DND-41 (cell line): ENCODE measurements around the gene MDK.

ENCODE experiments used
- ATAC-seq: fragments of 200-7000 bp; cut with Tn5 transposase; 3 replicates; pipeline ENCODE4 v1.9.1; 2021; ENCODE audit warnings: low read depth; ENCODE audit not compliant: insufficient read depth
- DNase-seq: peaks from one replicate; pipeline ENCODE4 v3.0.0-alpha.2; 2020
- H2AFZ ChIP-seq: 2 replicates; pipeline ENCODE4 v1.6.0; 2012; ENCODE audit warnings: low read depth, low read length
- H3K27ac ChIP-seq: 2 replicates; pipeline ENCODE4 v1.5.1; 2012; ENCODE audit warnings: low read length, inconsistent platforms
- H3K27me3 ChIP-seq: fragments of 200-600 bp; sonication (generic); 2 replicates; pipeline ENCODE4 v1.6.0; 2012; ENCODE audit warnings: low read length, mild to moderate bottlenecking, inconsistent platforms; ENCODE audit not compliant: insufficient read depth, poor library complexity
- H3K36me3 ChIP-seq: 2 replicates; pipeline ENCODE4 v1.5.1; 2012; ENCODE audit warnings: low read length, inconsistent platforms; ENCODE audit not compliant: insufficient read depth
- H3K4me1 ChIP-seq: 2 replicates; pipeline ENCODE4 v1.5.1; 2012; ENCODE audit warnings: mild to moderate bottlenecking, low read length; ENCODE audit not compliant: insufficient read depth
- H3K4me2 ChIP-seq: 2 replicates; pipeline ENCODE4 v1.6.0; 2012; ENCODE audit warnings: mild to moderate bottlenecking, moderate library complexity, low read length, inconsistent platforms; ENCODE audit not compliant: insufficient read depth
- H3K4me3 ChIP-seq, 2 experiments: fragments of 200-600 bp in 1 of 2; shearing (Covaris generic) in 1 of 2; 2 replicates each; pipeline ENCODE4 v1.5.1; 2012 to 2016; ENCODE audit warnings: inconsistent platforms in 2 of 2, low read length in 2 of 2, mild to moderate bottlenecking in 2 of 2, low read depth in 1 of 2, moderate library complexity in 1 of 2
- H3K79me2 ChIP-seq: 2 replicates; pipeline ENCODE4 v1.6.0; 2012; ENCODE audit warnings: low read length, inconsistent platforms; ENCODE audit not compliant: insufficient read depth
- H3K9ac ChIP-seq: 2 replicates; pipeline ENCODE4 v1.6.0; 2012; ENCODE audit warnings: low read depth, mild to moderate bottlenecking, inconsistent platforms, low read length, moderate library complexity
- H3K9me3 ChIP-seq: 2 replicates; pipeline ENCODE4 v1.5.1; 2012; ENCODE audit warnings: low read length, moderate library complexity, mild to moderate bottlenecking, inconsistent platforms; ENCODE audit not compliant: insufficient read depth, severe bottlenecking
- H4K20me1 ChIP-seq: 2 replicates; pipeline ENCODE4 v1.6.0; 2012; ENCODE audit warnings: low read length; ENCODE audit not compliant: insufficient read depth
- EZH2 ChIP-seq: IDR thresholded peaks from 3 replicates; pipeline ENCODE4 v1.6.1; 2012; ENCODE audit warnings: borderline replicate concordance, low read depth, mild to moderate bottlenecking, moderate library complexity, low read length, inconsistent platforms; ENCODE audit not compliant: severe bottlenecking
- TF ChIP-seq, protein P1 (sequence below): IDR thresholded peaks from 2 replicates; pipeline ENCODE4 v1.5.1; 2012; ENCODE audit warnings: borderline replicate concordance, low read length, moderate library complexity, mild to moderate bottlenecking; ENCODE audit not compliant: poor library complexity, severe bottlenecking; ENCODE audit errors: extremely low read depth

Gene MDK

GRCh38 chr11:46335890-46336562 lies 45.4 kb upstream of the MDK start:
- Histone ChIP-seq H3K79me2 (no peaks in the 10 kb centered on the region), H3K9me3 (no peaks in the 10 kb centered on the region), H3K27ac (no peak overlapping the region), H3K4me3 (no peak overlapping the region), H2AFZ (no peak overlapping the region), H3K4me2 (no peak overlapping the region), H3K27me3 (peaks cover 38% of the 10 kb centered on the region), H4K20me1 (peaks cover 20% of the 10 kb centered on the region), H3K9ac (no peak overlapping the region), H3K36me3 (no peaks in the 10 kb centered on the region), H3K4me1 (peaks cover 31% of the 10 kb centered on the region)
- DNase-seq (no peak), ATAC-seq (no peak)
- TF ChIP-seq EZH2: no peak
- TF ChIP-seq, protein P1, sequence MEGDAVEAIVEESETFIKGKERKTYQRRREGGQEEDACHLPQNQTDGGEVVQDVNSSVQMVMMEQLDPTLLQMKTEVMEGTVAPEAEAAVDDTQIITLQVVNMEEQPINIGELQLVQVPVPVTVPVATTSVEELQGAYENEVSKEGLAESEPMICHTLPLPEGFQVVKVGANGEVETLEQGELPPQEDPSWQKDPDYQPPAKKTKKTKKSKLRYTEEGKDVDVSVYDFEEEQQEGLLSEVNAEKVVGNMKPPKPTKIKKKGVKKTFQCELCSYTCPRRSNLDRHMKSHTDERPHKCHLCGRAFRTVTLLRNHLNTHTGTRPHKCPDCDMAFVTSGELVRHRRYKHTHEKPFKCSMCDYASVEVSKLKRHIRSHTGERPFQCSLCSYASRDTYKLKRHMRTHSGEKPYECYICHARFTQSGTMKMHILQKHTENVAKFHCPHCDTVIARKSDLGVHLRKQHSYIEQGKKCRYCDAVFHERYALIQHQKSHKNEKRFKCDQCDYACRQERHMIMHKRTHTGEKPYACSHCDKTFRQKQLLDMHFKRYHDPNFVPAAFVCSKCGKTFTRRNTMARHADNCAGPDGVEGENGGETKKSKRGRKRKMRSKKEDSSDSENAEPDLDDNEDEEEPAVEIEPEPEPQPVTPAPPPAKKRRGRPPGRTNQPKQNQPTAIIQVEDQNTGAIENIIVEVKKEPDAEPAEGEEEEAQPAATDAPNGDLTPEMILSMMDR: no peak

DNA sequence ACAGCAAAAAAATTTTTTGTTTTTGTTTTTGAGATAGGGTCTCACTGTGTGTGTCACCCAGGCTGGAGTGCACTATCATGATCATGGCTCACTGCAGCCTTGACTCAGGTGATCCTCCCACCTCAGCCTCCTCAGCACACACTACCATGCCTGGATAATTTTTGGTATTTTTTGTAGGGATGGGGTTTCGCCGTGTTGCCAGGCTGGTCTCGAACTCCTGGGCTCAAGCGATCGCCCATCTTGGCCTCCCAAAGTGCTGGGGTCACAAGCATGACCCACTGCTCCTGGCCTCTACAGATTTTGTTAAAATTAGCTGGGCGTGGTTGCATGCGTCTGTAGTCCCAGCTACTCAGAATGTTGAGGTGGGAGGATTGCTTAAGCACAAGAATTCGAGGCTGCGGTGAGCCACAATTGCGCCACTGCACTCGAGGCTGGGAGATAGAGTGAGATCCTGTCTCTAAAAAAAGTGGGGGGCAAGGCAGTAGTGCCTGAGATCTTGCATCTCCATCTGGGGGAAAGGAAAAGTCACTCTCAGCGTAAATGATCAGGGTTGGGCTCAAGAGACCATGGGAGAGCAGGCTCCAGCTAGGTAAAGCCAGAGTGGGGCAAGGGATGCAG lies 44.8 kb upstream of the MDK start:
- Histone ChIP-seq H3K9ac (no peak overlapping the region), H3K27me3 (peaks cover 38% of the 10 kb centered on the region)
- no peak for DNase-seq

DNA sequence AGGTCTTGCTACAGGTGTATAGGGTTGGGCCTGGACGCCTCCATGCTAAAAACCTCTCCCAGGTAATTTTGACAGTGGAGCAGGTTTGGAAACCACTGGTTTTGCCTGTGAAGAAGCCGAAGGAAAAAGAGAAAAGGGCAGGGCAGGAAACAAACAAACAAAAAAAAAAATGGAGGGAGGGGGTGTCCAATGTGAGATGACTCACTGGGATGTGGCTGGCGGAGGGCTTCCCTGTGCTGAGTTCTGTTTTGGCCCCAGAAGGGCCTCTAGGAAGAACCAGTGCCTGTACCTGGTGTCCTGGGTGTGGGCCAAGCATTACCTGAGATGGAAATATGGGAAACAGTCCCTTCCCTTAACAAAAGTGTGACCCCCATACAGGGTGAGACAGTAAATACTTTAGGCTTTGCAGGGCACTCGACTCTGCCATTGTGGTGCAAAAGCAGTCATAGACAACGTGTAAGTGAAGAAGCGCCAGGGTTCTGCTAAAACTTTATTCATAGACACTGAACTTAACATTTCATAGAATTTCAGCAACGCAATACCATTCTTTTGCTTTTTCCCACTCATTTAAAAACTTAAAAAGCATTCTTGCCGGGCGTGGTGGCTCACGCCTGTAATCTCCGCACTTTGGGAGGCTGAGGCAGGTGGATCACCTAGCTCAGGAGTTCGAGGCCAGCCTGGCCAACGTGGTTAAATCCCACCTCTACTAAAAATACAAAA lies 43.7 kb upstream of the MDK start:
- H3K9ac ChIP-seq: no peak overlapping the region
- TF ChIP-seq, protein P1: no peak
- no peak for TF ChIP-seq EZH2
- no peak overlapping the region for H3K4me3 ChIP-seq
- no peak overlapping the region for H3K4me2 ChIP-seq
- peaks cover 7% of the 10 kb centered on the region; the same call in 1 of the 2 replicates for H4K20me1 ChIP-seq
- DNase-seq (no peak), ATAC-seq (no peak)
- H3K27ac ChIP-seq: no peak overlapping the region
- no peaks in the 10 kb centered on the region for H3K9me3 ChIP-seq
- H2AFZ ChIP-seq: no peak overlapping the region
- peaks cover 28% of the 10 kb centered on the region for H3K27me3 ChIP-seq
- H3K4me1 ChIP-seq: peaks cover 31% of the 10 kb centered on the region
- H3K36me3 ChIP-seq: no peaks in the 10 kb centered on the region
- no peaks in the 10 kb centered on the region for H3K79me2 ChIP-seq

More for the DNA sequence above, 44.8 kb upstream of the MDK start:
- Histone ChIP-seq H4K20me1 (peaks cover 14% of the 10 kb centered on the region), H3K4me1 (peaks cover 31% of the 10 kb centered on the region), H3K27ac (no peak overlapping the region), H3K9me3 (no peaks in the 10 kb centered on the region), H3K79me2 (no peaks in the 10 kb centered on the region), H3K4me3 (no peak overlapping the region), H2AFZ (no peak overlapping the region), H3K4me2 (no peak overlapping the region), H3K36me3 (no peaks in the 10 kb centered on the region)
- no peak for ATAC-seq
- no peak for TF ChIP-seq EZH2
- TF ChIP-seq, protein P1: no peak
